CD8-positive, alpha-beta memory T cell (primary cell): Measurements from ENCODE around the gene CEP112. TPM values are rescaled to one million over a fixed set of nuclear protein-coding genes. Genes with fewer than 3 reads are reported as not detected.

Experiments
- CTCF ChIA-PET: fragments of 350-600 bp; sonication (Branson Sonifier 250); formaldehyde crosslinking; loops from one replicate; lab custom pipeline; 2021; ENCODE audit warnings: antibody characterized with exemption; lab: Charles Lee
- POLR2A ChIA-PET: fragments of 350-600 bp; sonication (Branson Sonifier 250); formaldehyde crosslinking; loops from one replicate; lab custom pipeline; 2021; ENCODE audit warnings: antibody characterized with exemption; lab: Charles Lee
- DNase-seq, 5 donors: peaks; one replicate each; pipeline versions ENCODE4 v3.0.0 to v3.0.0-alpha.2; 2020 to 2022; ENCODE audit warnings: mixed read lengths in 1 of 5
- H3K27ac ChIP-seq: one replicate; pipeline ENCODE4 v1.7.0; 2013; ENCODE audit warnings: low read depth, mild to moderate bottlenecking, low read length, moderate library complexity
- H3K27me3 ChIP-seq: 2 replicates; pipeline ENCODE4 v1.7.0; 2013; ENCODE audit warnings: low read length, mild to moderate bottlenecking; ENCODE audit not compliant: insufficient read depth, poor library complexity, severe bottlenecking
- H3K36me3 ChIP-seq: 2 replicates; pipeline ENCODE4 v1.7.0; 2013; ENCODE audit warnings: mild to moderate bottlenecking, low read length, moderate library complexity; ENCODE audit not compliant: insufficient read depth
- H3K4me1 ChIP-seq: 2 replicates; pipeline ENCODE4 v1.7.0; 2013; ENCODE audit warnings: mild to moderate bottlenecking, low read length, moderate library complexity; ENCODE audit not compliant: insufficient read depth
- H3K4me3 ChIP-seq: 2 replicates; pipeline ENCODE4 v1.7.0; 2013; ENCODE audit warnings: mild to moderate bottlenecking, low read length
- H3K9me3 ChIP-seq: 2 replicates; pipeline ENCODE4 v1.7.0; 2013; ENCODE audit warnings: mild to moderate bottlenecking, low read length
- H3K27ac Mint-ChIP-seq, 8 donors: one replicate each; pipeline ENCODE4 v1.8.0; 2020 to 2021; ENCODE audit warnings: mixed read lengths in 8 of 8, mild to moderate bottlenecking in 6 of 8, inconsistent platforms in 3 of 8, moderate library complexity in 3 of 8
- H3K27me3 Mint-ChIP-seq, 2 donors: one replicate each; pipeline ENCODE4 v1.8.0; 2020 to 2021; ENCODE audit warnings: mixed read lengths in 2 of 2, mild to moderate bottlenecking in 1 of 2, moderate library complexity in 1 of 2
- H3K36me3 Mint-ChIP-seq, 3 donors: one replicate each; pipeline ENCODE4 v1.8.0; 2020 to 2021; ENCODE audit warnings: mixed read lengths in 3 of 3, inconsistent platforms in 1 of 3, mild to moderate bottlenecking in 1 of 3
- H3K4me1 Mint-ChIP-seq, 3 donors: one replicate each; pipeline ENCODE4 v1.8.0; 2020 to 2021; ENCODE audit warnings: mixed read lengths in 3 of 3, inconsistent platforms in 1 of 3, mild to moderate bottlenecking in 1 of 3
- H3K4me3 Mint-ChIP-seq, 7 donors: one replicate each; pipeline ENCODE4 v1.8.0; 2020 to 2021; ENCODE audit warnings: mixed read lengths in 7 of 7, mild to moderate bottlenecking in 6 of 7, moderate library complexity in 4 of 7, inconsistent platforms in 2 of 7
- H3K9me3 Mint-ChIP-seq, 5 donors: one replicate each; pipeline ENCODE4 v1.8.0; 2020 to 2022; ENCODE audit warnings: mixed read lengths in 5 of 5, mild to moderate bottlenecking in 3 of 5, moderate library complexity in 2 of 5, inconsistent platforms in 1 of 5
- polyA plus RNA-seq: library from polyadenylated mRNA; unstranded; fragments of 300-500 nt; fragmentation: Illumina TruSeq; gene quantifications from one replicate; pipeline ENCODE4 v1.2.3, GENCODE V29; 2021
- total RNA-seq, 2 experiments: library from RNA; stranded (reverse); gene quantifications; one replicate each; pipeline ENCODE4 v1.2.3, GENCODE V29; 2021

CEP112 gene
- total RNA-seq = 1 to 10 TPM; 3.0 to 4.5 TPM
- polyA plus RNA-seq = 0.64 TPM

DNA sequence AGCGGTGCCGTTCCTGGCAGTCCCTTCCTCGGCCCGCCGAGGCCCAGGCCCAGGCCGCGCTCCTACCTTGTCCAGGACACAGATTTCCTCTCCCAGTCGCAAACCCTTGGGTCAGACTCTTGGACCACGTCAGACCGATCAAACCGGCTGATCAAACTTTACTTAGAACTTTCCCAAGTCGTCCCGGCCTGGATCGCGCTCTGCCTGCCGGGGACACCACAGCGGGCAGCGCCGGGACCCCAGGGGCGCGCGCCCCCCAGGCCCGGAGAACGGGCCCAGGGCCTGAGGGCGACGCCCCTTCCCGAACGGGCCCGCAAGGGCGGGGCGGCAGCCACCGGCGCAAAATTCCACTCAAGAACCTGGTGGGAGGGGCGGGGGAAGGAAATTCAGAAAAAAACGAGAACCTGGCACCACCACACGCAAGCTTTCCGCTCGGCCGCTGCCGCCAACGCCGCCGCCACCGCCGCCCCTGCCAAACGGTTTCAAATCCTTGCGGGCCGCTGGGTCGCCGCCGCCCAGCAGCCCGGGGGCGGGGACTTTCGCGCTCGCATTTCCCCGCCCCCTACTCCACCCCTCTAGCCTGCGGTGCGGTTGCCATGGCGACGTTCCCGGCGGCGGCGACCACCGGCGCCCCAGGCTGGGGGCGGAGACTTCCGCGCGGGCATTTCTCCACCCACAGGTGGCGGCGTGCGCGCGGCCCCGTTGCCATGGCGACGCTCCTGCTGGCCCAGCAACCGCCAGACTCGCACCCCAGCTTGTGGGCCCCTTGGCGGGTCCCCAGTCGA is at the start of gene CEP112:
TSS of gene CEP112 (minus strand) at position 541 of the 785 bp plus-strand sequence.
- peak within 1 kb of the TSS; percentile 90 to 98 (median 96) for H3K27ac Mint-ChIP-seq
- Histone ChIP-seq H3K27ac (peak within 1 kb of the TSS; percentile 68), H3K4me1 (peaks cover 12% of the 10 kb centered on the region), H3K4me3 (peak within 1 kb of the TSS; percentile 58), H3K9me3 (no peaks in the 10 kb centered on the region), H3K36me3 (no peaks in the 10 kb centered on the region), H3K27me3 (no peaks in the 10 kb centered on the region)
- no peaks in the 10 kb centered on the region for H3K27me3 Mint-ChIP-seq
- peaks cover 0 to 3% (median 0%) of the 10 kb centered on the region in 5 donors for H3K9me3 Mint-ChIP-seq
- CTCF ChIA-PET = interaction anchor here (1.6 to 1.9 kb wide), 2 partner anchors 8 to 10 kb away, joined by 4 to 5 read pairs; no protein-coding TSS in a partner anchor
- H3K4me1 Mint-ChIP-seq = peaks cover 12 to 18% (median 17%) of the 10 kb centered on the region in 3 donors
- H3K36me3 Mint-ChIP-seq = peaks cover 0 to 1% (median 0%) of the 10 kb centered on the region in 3 donors
- peak within 1 kb of the TSS; percentile 83 to 94 (median 86) for H3K4me3 Mint-ChIP-seq
- DNase-seq = peak; percentile 87 to 96 (median 91)
- POLR2A ChIA-PET = interaction anchor here (0.6 kb wide), 1 partner anchor 12 kb away, joined by 3 read pairs; no protein-coding TSS in a partner anchor

- Histone ChIP-seq H3K27me3 (no peaks in the 10 kb centered on the region), H3K9me3 (no peaks in the 10 kb centered on the region), H3K4me3 (no peak overlapping the region), H3K4me1 (peaks cover 2% of the 10 kb centered on the region), H3K27ac (no peak overlapping the region), H3K36me3 (no peaks in the 10 kb centered on the region)
- peak overlapping the region in 1 of 8 donors; percentile 24 for H3K27ac Mint-ChIP-seq
- H3K9me3 Mint-ChIP-seq = no peaks in the 10 kb centered on the region
- peaks cover 0 to 8% of the 10 kb centered on the region in 2 donors for H3K27me3 Mint-ChIP-seq
- peaks cover 0 to 1% (median 0%) of the 10 kb centered on the region in 3 donors for H3K36me3 Mint-ChIP-seq
- no peak for DNase-seq
- peaks cover 2 to 8% (median 6%) of the 10 kb centered on the region in 3 donors for H3K4me1 Mint-ChIP-seq
- H3K4me3 Mint-ChIP-seq = no peak overlapping the region
- ChIA-PET CTCF (interaction anchor here (0.7 kb wide), 2 partner anchors 276 to 1456 kb away, joined by 3 read pairs; no protein-coding TSS in a partner anchor), POLR2A (no interaction called here)
Measured at GRCh38 chr17:66240630-66241029, 48.7 kb upstream of the CEP112 start.

- Histone ChIP-seq H3K9me3 (no peaks in the 10 kb centered on the region), H3K4me1 (no peaks in the 10 kb centered on the region), H3K27me3 (no peaks in the 10 kb centered on the region), H3K4me3 (no peak overlapping the region), H3K36me3 (no peaks in the 10 kb centered on the region), H3K27ac (no peak overlapping the region)
- H3K9me3 Mint-ChIP-seq = no peaks in the 10 kb centered on the region
- ChIA-PET CTCF (interaction anchor here (0.7 kb wide), 1 partner anchor 1457 kb away, joined by 3 read pairs; no protein-coding TSS in a partner anchor), POLR2A (no interaction called here)
- peaks cover under 1 to 4% (median 3%) of the 10 kb centered on the region in 3 donors for H3K4me1 Mint-ChIP-seq
- no peak overlapping the region for H3K4me3 Mint-ChIP-seq
- no peak for DNase-seq
- peaks cover 0 to 1% (median 0%) of the 10 kb centered on the region in 3 donors for H3K36me3 Mint-ChIP-seq
- peak overlapping the region in 1 of 8 donors; percentile 48 for H3K27ac Mint-ChIP-seq
- H3K27me3 Mint-ChIP-seq = peaks cover 0 to 8% of the 10 kb centered on the region in 2 donors
Measured at GRCh38 chr17:66240013-66240412, 48.1 kb upstream of the CEP112 start.

- H3K4me3 ChIP-seq = no peak overlapping the region
- POLR2A ChIA-PET = no interaction called here
- Mint-ChIP-seq H3K4me1 (peaks cover 3 to 7% (median 6%) of the 10 kb centered on the region in 3 donors), H3K27ac (no peak overlapping the region), H3K27me3 (peaks cover 0 to 8% of the 10 kb centered on the region in 2 donors), H3K9me3 (no peaks in the 10 kb centered on the region), H3K4me3 (no peak overlapping the region), H3K36me3 (peaks cover 0 to 1% (median 0%) of the 10 kb centered on the region in 3 donors)
- no peak overlapping the region for H3K27ac ChIP-seq
- no peaks in the 10 kb centered on the region for H3K4me1 ChIP-seq
- no peak for DNase-seq
- no peaks in the 10 kb centered on the region for H3K36me3 ChIP-seq
- no peaks in the 10 kb centered on the region for H3K27me3 ChIP-seq
- H3K9me3 ChIP-seq = no peaks in the 10 kb centered on the region
- CTCF ChIA-PET = no interaction called here
Measured at GRCh38 chr17:66235377-66235994, 43.6 kb upstream of the CEP112 start.

- Mint-ChIP-seq H3K36me3 (peaks cover 0 to 1% (median 0%) of the 10 kb centered on the region in 3 donors), H3K4me3 (no peak overlapping the region), H3K27me3 (peaks cover 0 to 8% of the 10 kb centered on the region in 2 donors), H3K4me1 (peaks cover 3 to 7% (median 6%) of the 10 kb centered on the region in 3 donors), H3K27ac (peak overlapping the region in 1 of 8 donors; percentile 14), H3K9me3 (no peaks in the 10 kb centered on the region)
- ChIA-PET POLR2A (no interaction called here), CTCF (no interaction called here)
- H3K4me3 ChIP-seq = no peak overlapping the region
- H3K9me3 ChIP-seq = no peaks in the 10 kb centered on the region
- no peaks in the 10 kb centered on the region for H3K4me1 ChIP-seq
- DNase-seq = no peak
- no peaks in the 10 kb centered on the region for H3K27me3 ChIP-seq
- H3K36me3 ChIP-seq = no peaks in the 10 kb centered on the region
- no peak overlapping the region for H3K27ac ChIP-seq
Measured at GRCh38 chr17:66234611-66235010, 42.7 kb upstream of the CEP112 start.

- H3K36me3 ChIP-seq = no peaks in the 10 kb centered on the region
- DNase-seq = no peak
- H3K27me3 Mint-ChIP-seq = peaks cover 0 to 5% of the 10 kb centered on the region in 2 donors
- H3K4me1 Mint-ChIP-seq = peaks cover 3 to 7% (median 6%) of the 10 kb centered on the region in 3 donors
- no peak overlapping the region for H3K4me3 ChIP-seq
- H3K9me3 ChIP-seq = no peaks in the 10 kb centered on the region
- H3K27ac Mint-ChIP-seq = peak overlapping the region in 2 of 8 donors; percentile 3 to 68
- no peaks in the 10 kb centered on the region for H3K9me3 Mint-ChIP-seq
- CTCF ChIA-PET = no interaction called here
- no peaks in the 10 kb centered on the region for H3K36me3 Mint-ChIP-seq
- H3K27me3 ChIP-seq = no peaks in the 10 kb centered on the region
- POLR2A ChIA-PET = interaction anchor here (0.6 kb wide), 1 partner anchor 13 kb away, joined by 3 read pairs; no protein-coding TSS in a partner anchor
- no peak overlapping the region for H3K27ac ChIP-seq
- H3K4me1 ChIP-seq = no peaks in the 10 kb centered on the region
- no peak overlapping the region for H3K4me3 Mint-ChIP-seq
Measured at GRCh38 chr17:66233023-66233753, 41.3 kb upstream of the CEP112 start.

DNA sequence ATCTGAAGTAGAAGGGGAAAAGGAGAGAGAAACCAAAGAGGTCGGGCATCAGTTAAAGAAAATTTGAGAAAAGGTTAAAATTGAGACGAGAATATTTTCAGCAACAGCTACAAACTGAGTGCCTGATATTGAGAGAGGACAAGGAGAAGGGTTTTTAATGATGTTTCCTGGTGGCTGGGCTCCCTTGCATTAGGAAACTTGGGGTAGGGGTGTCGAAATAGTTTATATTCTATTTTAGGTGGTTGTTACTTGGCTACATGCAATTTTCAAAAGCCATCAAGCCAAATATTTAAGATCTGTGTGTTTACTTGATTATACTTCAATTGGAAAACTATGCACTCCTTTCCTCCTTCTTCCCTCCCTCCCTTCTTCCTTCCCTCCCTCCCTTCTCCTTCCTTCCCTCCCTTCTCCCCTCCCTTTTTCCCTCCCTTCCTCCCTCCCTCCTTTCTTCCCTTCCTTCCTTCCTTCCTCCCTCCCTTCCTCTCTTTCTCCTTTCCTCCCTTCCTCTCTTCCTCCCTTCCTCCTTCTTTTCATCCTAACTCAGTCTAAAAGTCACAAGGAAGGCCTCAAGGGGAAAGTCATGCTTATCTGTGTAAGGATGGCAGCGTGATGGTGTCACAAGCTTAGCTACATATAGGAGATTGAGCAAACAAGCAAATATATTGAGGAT is 39.1 kb upstream of the CEP112 start:
- H3K9me3 Mint-ChIP-seq = no peaks in the 10 kb centered on the region
- H3K4me1 Mint-ChIP-seq = peaks cover 3 to 7% (median 6%) of the 10 kb centered on the region in 3 donors
- ChIA-PET CTCF (no interaction called here), POLR2A (no interaction called here)
- no peaks in the 10 kb centered on the region for H3K27me3 Mint-ChIP-seq
- Histone ChIP-seq H3K9me3 (no peaks in the 10 kb centered on the region), H3K4me1 (no peaks in the 10 kb centered on the region), H3K36me3 (no peaks in the 10 kb centered on the region), H3K4me3 (no peak overlapping the region), H3K27me3 (no peaks in the 10 kb centered on the region), H3K27ac (no peak overlapping the region)
- no peaks in the 10 kb centered on the region for H3K36me3 Mint-ChIP-seq
- no peak for DNase-seq
- no peak overlapping the region for H3K27ac Mint-ChIP-seq
- no peak overlapping the region for H3K4me3 Mint-ChIP-seq
